Activated CD8-positive, alpha-beta T cell treated with anti-CD3 and anti-CD28 coated beads for 36 hours (primary cell): Measurements from ENCODE around the gene LAPTM5. TPM values are rescaled to one million over a fixed set of nuclear protein-coding genes. Genes with fewer than 3 reads are reported as not detected.

Experiments used
- ATAC-seq: fragments of 200-7000 bp; cut with Tn5 transposase; one replicate; pipeline ENCODE4 v1.10.0; 2021; ENCODE audit warnings: mild to moderate bottlenecking, moderate library complexity
- CTCF ChIA-PET: fragments of 350-600 bp; sonication (Branson Sonifier 250); formaldehyde crosslinking; loops from one replicate; lab custom pipeline; 2021; ENCODE audit warnings: antibody characterized with exemption; lab: Charles Lee
- POLR2A ChIA-PET: fragments of 350-600 bp; sonication (Branson Sonifier 250); formaldehyde crosslinking; loops from one replicate; lab custom pipeline; 2021; ENCODE audit warnings: antibody characterized with exemption; lab: Charles Lee
- DNase-seq: peaks from one replicate; pipeline ENCODE4 v3.0.0-alpha.2; 2020
- H3K27ac Mint-ChIP-seq: one replicate; pipeline ENCODE4 v1.8.0; 2021; ENCODE audit warnings: mild to moderate bottlenecking, mixed read lengths
- H3K27me3 Mint-ChIP-seq: one replicate; pipeline ENCODE4 v1.8.0; 2021; ENCODE audit warnings: mixed read lengths
- H3K36me3 Mint-ChIP-seq: one replicate; pipeline ENCODE4 v1.8.0; 2021; ENCODE audit warnings: low read depth, mixed read lengths
- H3K4me1 Mint-ChIP-seq: one replicate; pipeline ENCODE4 v1.8.0; 2021; ENCODE audit warnings: low read depth, mixed read lengths
- H3K4me3 Mint-ChIP-seq: one replicate; pipeline ENCODE4 v1.8.0; 2021; ENCODE audit warnings: mild to moderate bottlenecking, moderate library complexity, mixed read lengths
- H3K9me3 Mint-ChIP-seq: one replicate; pipeline ENCODE4 v1.8.0; 2021; ENCODE audit warnings: mixed read lengths
- intact Hi-C: fragments of 100-400 bp; cut with micrococcal nuclease; formaldehyde crosslinking; loops from one replicate; pipeline ENCODE4 v1.10.0; 2022
- total RNA-seq, 2 experiments: library from RNA; stranded (reverse); gene quantifications; one replicate each; pipeline ENCODE4 v1.2.3, GENCODE V29; 2021
- TF ChIP-seq, protein P1 (sequence below): fragments of 200-600 bp; IDR thresholded peaks from one replicate; pipeline ENCODE4 v1.8.0; 2022; ENCODE audit warnings: antibody characterized with exemption, mild to moderate bottlenecking

Gene LAPTM5
- total RNA-seq, 2 experiments from 2014 or later = 229 to 237 TPM

DNA sequence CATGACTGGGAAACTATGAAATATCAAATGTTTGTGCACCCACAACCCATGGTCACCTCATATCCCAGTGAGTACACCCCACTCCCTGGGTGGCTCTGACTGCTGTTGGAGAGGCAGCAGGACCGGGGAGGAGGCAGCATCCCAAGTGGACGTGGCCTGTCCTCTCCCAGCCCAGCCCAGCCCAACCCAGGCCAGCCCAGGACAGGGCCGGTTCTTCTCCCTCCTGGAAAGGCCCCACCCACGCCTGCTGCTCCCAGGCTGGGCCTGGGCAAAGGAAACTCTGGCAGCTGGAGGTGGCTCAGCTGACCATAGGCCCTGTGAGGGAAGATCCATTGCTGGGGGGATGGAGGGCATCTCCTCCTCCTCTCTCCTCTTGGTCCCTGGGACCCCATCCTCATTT is 53.3 kb downstream of the LAPTM5 start:
- intact Hi-C loops = no loop called here
- ATAC-seq (no peak), DNase-seq (no peak)
- H3K4me1 Mint-ChIP-seq = no peaks in the 10 kb centered on the region
- H3K27me3 Mint-ChIP-seq = peaks cover 1% of the 10 kb centered on the region
- CTCF ChIA-PET = no interaction called here
- no peaks in the 10 kb centered on the region for H3K36me3 Mint-ChIP-seq
- no peak overlapping the region for H3K27ac Mint-ChIP-seq
- POLR2A ChIA-PET = no interaction called here
- H3K4me3 Mint-ChIP-seq = no peak overlapping the region
- TF ChIP-seq, protein P1, sequence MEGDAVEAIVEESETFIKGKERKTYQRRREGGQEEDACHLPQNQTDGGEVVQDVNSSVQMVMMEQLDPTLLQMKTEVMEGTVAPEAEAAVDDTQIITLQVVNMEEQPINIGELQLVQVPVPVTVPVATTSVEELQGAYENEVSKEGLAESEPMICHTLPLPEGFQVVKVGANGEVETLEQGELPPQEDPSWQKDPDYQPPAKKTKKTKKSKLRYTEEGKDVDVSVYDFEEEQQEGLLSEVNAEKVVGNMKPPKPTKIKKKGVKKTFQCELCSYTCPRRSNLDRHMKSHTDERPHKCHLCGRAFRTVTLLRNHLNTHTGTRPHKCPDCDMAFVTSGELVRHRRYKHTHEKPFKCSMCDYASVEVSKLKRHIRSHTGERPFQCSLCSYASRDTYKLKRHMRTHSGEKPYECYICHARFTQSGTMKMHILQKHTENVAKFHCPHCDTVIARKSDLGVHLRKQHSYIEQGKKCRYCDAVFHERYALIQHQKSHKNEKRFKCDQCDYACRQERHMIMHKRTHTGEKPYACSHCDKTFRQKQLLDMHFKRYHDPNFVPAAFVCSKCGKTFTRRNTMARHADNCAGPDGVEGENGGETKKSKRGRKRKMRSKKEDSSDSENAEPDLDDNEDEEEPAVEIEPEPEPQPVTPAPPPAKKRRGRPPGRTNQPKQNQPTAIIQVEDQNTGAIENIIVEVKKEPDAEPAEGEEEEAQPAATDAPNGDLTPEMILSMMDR = no peak
- no peaks in the 10 kb centered on the region for H3K9me3 Mint-ChIP-seq

DNA sequence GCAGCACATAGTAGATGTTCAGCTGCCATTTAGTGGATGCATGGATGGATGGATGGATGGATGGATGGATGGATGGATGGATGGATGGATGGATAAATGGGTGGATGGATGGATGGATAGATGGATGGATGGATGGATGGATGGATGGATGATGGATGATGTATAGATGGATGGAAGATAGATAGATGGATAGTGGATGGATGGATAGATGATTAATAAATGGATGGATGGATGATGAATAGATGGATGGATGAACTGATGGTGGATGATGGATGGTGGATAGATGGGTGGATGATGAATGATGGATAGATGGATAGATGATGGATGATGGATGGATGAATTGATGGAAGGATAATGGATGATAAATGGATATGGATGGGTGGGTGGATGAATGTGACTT is 54.8 kb downstream of the LAPTM5 start:
- Mint-ChIP-seq H3K9me3 (no peaks in the 10 kb centered on the region), H3K4me1 (no peaks in the 10 kb centered on the region), H3K27me3 (no peaks in the 10 kb centered on the region), H3K27ac (no peak overlapping the region), H3K4me3 (no peak overlapping the region), H3K36me3 (no peaks in the 10 kb centered on the region)
- ATAC-seq = no peak
- TF ChIP-seq, protein P1 = no peak
- intact Hi-C loops = no loop called here
- CTCF ChIA-PET = no interaction called here
- DNase-seq = no peak
- POLR2A ChIA-PET = no interaction called here

DNA sequence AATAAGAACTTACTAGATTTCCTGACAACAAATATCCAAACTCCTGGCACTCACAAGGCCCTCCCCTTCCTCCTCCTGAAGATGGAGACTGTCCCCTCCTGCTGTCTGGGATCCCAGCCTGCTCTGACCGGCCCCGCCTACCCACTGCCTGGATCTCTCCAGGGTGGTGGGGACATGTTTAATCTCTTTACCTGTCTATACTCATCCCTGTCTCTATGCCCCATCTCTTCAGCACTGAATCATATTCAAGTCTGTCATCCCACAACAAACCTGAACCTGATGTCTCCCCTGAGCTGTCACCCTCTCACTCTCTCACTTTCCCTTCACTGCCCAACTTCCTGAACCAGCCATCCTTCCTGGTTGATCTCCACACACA is 56.3 kb downstream of the LAPTM5 start:
- ChIA-PET CTCF (no interaction called here), POLR2A (no interaction called here)
- ATAC-seq = no peak
- DNase-seq = no peak
- H3K36me3 Mint-ChIP-seq = no peaks in the 10 kb centered on the region
- intact Hi-C loops = no loop called here
- H3K4me3 Mint-ChIP-seq = no peak overlapping the region
- no peaks in the 10 kb centered on the region for H3K27me3 Mint-ChIP-seq
- H3K4me1 Mint-ChIP-seq = no peaks in the 10 kb centered on the region
- H3K9me3 Mint-ChIP-seq = no peaks in the 10 kb centered on the region
- H3K27ac Mint-ChIP-seq = no peak overlapping the region
- TF ChIP-seq, protein P1 = no peak

DNA sequence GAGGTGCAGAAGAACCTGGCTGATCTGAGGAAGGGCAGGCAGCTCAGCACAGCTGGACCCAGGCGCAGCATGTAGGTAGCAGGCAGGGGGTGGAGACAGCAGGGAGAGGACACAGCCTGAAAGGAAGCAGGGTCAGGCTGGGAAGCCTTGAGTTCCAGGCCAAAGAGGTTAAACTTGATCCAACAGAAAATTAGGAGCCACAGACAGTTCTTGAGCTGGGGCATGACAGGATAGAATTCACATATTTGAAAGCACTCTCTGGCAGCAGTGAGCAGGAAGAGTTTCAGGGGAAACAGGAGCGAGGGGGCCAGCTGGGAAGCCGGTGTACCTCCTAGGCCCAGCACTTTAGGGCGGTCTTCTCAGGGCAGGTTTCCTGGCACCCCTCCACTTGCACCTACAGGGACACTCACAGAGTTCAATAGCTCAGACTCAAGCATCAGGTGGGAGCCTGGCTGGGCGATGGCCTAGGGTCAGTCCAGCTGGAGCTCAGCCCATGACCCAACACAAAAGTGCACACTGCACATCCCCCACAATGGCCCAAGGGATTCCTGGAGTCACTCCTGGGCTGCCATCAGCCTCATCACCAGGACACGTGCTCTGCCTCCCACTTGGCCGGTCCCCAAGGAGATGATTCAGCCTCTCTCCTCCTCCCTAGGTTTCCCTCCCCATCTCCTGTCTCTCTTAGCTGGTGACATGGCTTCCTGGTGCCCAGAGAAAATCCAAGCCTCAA is 56.9 kb downstream of the LAPTM5 start:
- ChIA-PET POLR2A (no interaction called here), CTCF (no interaction called here)
- Mint-ChIP-seq H3K36me3 (no peaks in the 10 kb centered on the region), H3K4me3 (no peak overlapping the region), H3K4me1 (no peaks in the 10 kb centered on the region), H3K9me3 (no peaks in the 10 kb centered on the region), H3K27me3 (no peaks in the 10 kb centered on the region), H3K27ac (no peak overlapping the region)
- intact Hi-C loops = no loop called here
- no peak for ATAC-seq
- TF ChIP-seq, protein P1 = no peak
- DNase-seq = no peak

DNA sequence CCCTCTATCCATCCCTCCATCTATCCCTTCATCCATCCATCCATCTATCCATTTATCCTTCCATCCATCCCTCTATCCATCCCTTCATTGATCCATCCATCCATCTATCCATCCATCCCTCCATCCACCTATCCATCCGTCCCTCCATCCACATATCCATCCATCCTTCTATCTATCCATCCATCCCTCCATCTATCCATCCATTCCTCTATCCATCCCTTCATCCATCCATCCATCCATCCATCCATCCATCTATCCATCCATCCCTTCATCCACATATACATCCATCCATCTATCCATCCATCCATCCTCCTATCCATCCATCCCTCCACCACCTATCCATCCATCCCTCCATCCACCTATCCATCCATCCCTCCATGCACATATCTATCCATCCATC is 57.8 kb downstream of the LAPTM5 start:
- no peak for ATAC-seq
- H3K27ac Mint-ChIP-seq = no peak overlapping the region
- intact Hi-C loops = no loop called here
- no peaks in the 10 kb centered on the region for H3K36me3 Mint-ChIP-seq
- no peaks in the 10 kb centered on the region for H3K9me3 Mint-ChIP-seq
- TF ChIP-seq, protein P1 = no peak
- no peak for DNase-seq
- H3K27me3 Mint-ChIP-seq = peaks cover 2% of the 10 kb centered on the region
- no peak overlapping the region for H3K4me3 Mint-ChIP-seq
- H3K4me1 Mint-ChIP-seq = no peaks in the 10 kb centered on the region
- POLR2A ChIA-PET = no interaction called here
- CTCF ChIA-PET = no interaction called here
